Glutamatergic neuron (in vitro differentiated cells): Measurements from ENCODE around the gene SERPINB3. TPM values are rescaled to one million over a fixed set of nuclear protein-coding genes. Genes with fewer than 3 reads are reported as not detected.
"Not testable (repeated sequence)": the region's sequence is repeated elsewhere in the genome, so short reads cannot be mapped to it uniquely, and the experiment has no call there.

Experiments used
- DNase-seq: peaks from one replicate; pipeline ENCODE4 v3.0.0; 2022
- H3K27ac Mint-ChIP-seq: one replicate; pipeline ENCODE4 v1.8.0; 2020; ENCODE audit warnings: mild to moderate bottlenecking, mixed read lengths, inconsistent platforms; ENCODE audit not compliant: unreplicated experiment
- H3K27me3 Mint-ChIP-seq: one replicate; pipeline ENCODE4 v1.8.0; 2020; ENCODE audit warnings: mild to moderate bottlenecking, moderate library complexity, mixed read lengths, inconsistent platforms; ENCODE audit not compliant: unreplicated experiment
- H3K36me3 Mint-ChIP-seq: one replicate; pipeline ENCODE4 v1.8.0; 2020; ENCODE audit warnings: mild to moderate bottlenecking, mixed read lengths, inconsistent platforms; ENCODE audit not compliant: unreplicated experiment
- H3K4me1 Mint-ChIP-seq: one replicate; pipeline ENCODE4 v1.8.0; 2020; ENCODE audit warnings: mild to moderate bottlenecking, low read depth, mixed read lengths, inconsistent platforms; ENCODE audit not compliant: unreplicated experiment
- H3K4me3 Mint-ChIP-seq: one replicate; pipeline ENCODE4 v1.8.0; 2020; ENCODE audit warnings: mild to moderate bottlenecking, mixed read lengths, inconsistent platforms; ENCODE audit not compliant: unreplicated experiment
- H3K9me3 Mint-ChIP-seq: one replicate; pipeline ENCODE4 v1.8.0; 2020; ENCODE audit warnings: mild to moderate bottlenecking, moderate library complexity, mixed read lengths, inconsistent platforms; ENCODE audit not compliant: unreplicated experiment
- CTCF ChIP-seq: fragments of 200-600 bp; sonication (generic); IDR thresholded peaks from one replicate; pipeline ENCODE4 v1.5.0; 2021; ENCODE audit not compliant: partially characterized antibody, unreplicated experiment
- total RNA-seq: library from RNA; stranded (reverse); fragmentation: NEBNext Ultra II Directional; extraction: Animal tissue kit (Norgen Biotek cat#: 25700); gene quantifications from one replicate; pipeline ENCODE4 v1.2.1, GENCODE V29; 2021; ENCODE audit not compliant: unreplicated experiment

Gene SERPINB3
- total RNA-seq, 1 donor from 2014 or later, result not detected

- Mint-ChIP-seq H3K4me1 (no peaks in the 10 kb centered on the region), H3K9me3 (no peaks in the 10 kb centered on the region), H3K36me3 (no peaks in the 10 kb centered on the region), H3K27ac (no peak overlapping the region), H3K4me3 (no peak overlapping the region), H3K27me3 (no peaks in the 10 kb centered on the region)
- no peak for TF ChIP-seq CTCF
- no peak for DNase-seq
These were observed 14.8 kb downstream of the SERPINB3 start for GRCh38 chr18:63646936-63647335.

DNA sequence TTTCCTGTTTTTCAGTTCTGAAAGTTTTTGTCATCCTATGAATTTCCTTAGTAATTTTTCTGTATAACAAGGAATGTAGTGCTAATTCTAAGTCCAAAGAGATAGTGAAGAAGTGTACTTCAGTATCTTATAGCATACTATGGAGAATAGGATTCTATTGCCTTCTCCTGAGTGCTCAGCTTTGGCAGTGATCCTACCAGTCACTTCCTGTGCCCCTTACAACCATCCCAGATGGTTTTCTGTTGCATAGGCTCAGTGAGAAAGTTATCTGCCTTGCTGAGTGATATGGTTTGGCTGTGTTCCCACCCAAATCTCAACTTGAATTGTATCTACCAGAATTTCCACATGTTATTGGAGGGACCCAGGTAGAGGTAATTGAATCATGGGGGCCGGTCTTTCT is 17.0 kb downstream of the SERPINB3 start:
- not testable (repeated sequence) for H3K4me1 Mint-ChIP-seq, H3K27ac Mint-ChIP-seq, H3K36me3 Mint-ChIP-seq, H3K4me3 Mint-ChIP-seq, H3K9me3 Mint-ChIP-seq, DNase-seq, H3K27me3 Mint-ChIP-seq

DNA sequence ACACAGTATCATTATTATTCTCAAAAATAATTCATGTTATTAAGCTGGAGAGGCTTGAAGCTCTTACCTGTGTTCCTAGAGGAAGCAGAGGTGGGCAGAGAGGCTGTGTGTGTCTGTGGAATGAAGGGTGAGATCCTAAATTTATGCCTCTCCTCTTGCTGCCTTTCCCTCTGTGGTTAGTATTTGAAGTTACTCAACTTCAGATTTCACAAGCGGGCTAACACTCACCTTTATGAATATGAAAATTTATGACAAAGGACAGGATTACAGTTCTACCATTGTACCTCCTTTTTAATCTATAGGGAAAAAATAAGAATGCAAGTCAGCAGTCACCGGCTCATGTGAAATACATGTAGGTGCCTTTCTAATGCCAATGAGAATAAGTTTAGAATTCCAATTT is 17.6 kb downstream of the SERPINB3 start, which contains the start of gene SERPINB4:
SERPINB4 (minus strand) TSS at position 115 of the 400 bp plus-strand sequence. CDS start 679 bp downstream, outside the sequence.
- not testable (repeated sequence) for H3K9me3 Mint-ChIP-seq, H3K4me3 Mint-ChIP-seq, H3K27me3 Mint-ChIP-seq, H3K36me3 Mint-ChIP-seq, H3K27ac Mint-ChIP-seq, DNase-seq, H3K4me1 Mint-ChIP-seq

GRCh38 chr18:63642668-63643356 is 18.9 kb downstream of the SERPINB3 start:
- H3K27ac Mint-ChIP-seq, H3K4me1 Mint-ChIP-seq, H3K36me3 Mint-ChIP-seq, H3K4me3 Mint-ChIP-seq, H3K27me3 Mint-ChIP-seq, H3K9me3 Mint-ChIP-seq, DNase-seq: not testable (repeated sequence)

- not testable (repeated sequence) for H3K27me3 Mint-ChIP-seq, H3K4me3 Mint-ChIP-seq, H3K36me3 Mint-ChIP-seq, H3K27ac Mint-ChIP-seq, H3K9me3 Mint-ChIP-seq, H3K4me1 Mint-ChIP-seq, DNase-seq
These were observed 20.5 kb downstream of the SERPINB3 start for GRCh38 chr18:63641157-63641680.

- Mint-ChIP-seq H3K36me3 (no peaks in the 10 kb centered on the region), H3K4me3 (no peak overlapping the region), H3K4me1 (no peaks in the 10 kb centered on the region), H3K9me3 (no peaks in the 10 kb centered on the region), H3K27ac (no peak overlapping the region), H3K27me3 (no peaks in the 10 kb centered on the region)
- no peak for DNase-seq
- TF ChIP-seq CTCF, result no peak
These were observed 24.0 kb downstream of the SERPINB3 start for GRCh38 chr18:63637703-63638102.

- Mint-ChIP-seq H3K4me1 (no peaks in the 10 kb centered on the region), H3K27me3 (no peaks in the 10 kb centered on the region), H3K9me3 (peaks cover 22% of the 10 kb centered on the region), H3K4me3 (no peak overlapping the region), H3K27ac (no peak overlapping the region), H3K36me3 (peaks cover 22% of the 10 kb centered on the region)
- TF ChIP-seq CTCF, result no peak
- DNase-seq, result no peak
These were observed 33.9 kb downstream of the SERPINB3 start for GRCh38 chr18:63627819-63628218.
